ENCODE measurements around the gene RAVER1. TPM values are rescaled to one million over a fixed set of nuclear protein-coding genes. Genes with fewer than 3 reads are reported as not detected.

RAVER1 gene
- total RNA-seq, 2 donors from 2014 or later, result 51.0 to 63.7 TPM

- ATAC-seq (peak; percentile 54), DNase-seq (peak in 1 of 2 donors; percentile 77)
- intact Hi-C loops (cut with DNase I, micrococcal nuclease), result no loop called here
These were observed 38.0 kb downstream of the RAVER1 start for GRCh38 chr19:10295305-10295846.

- ATAC-seq (peak; percentile 37), DNase-seq (peak in 1 of 2 donors; percentile 50)
- intact Hi-C loops (cut with DNase I, micrococcal nuclease), result no loop called here
These were observed 39.0 kb downstream of the RAVER1 start for GRCh38 chr19:10294368-10294697.

GRCh38 chr19:10293637-10294367 is 39.5 kb downstream of the RAVER1 start:
- intact Hi-C loops (cut with DNase I, micrococcal nuclease), result no loop called here

GRCh38 chr19:10292789-10293636 is 40.3 kb downstream of the RAVER1 start:
- DNase-seq, result peak; percentile 33 to 45
- peak; percentile 12 for ATAC-seq
- intact Hi-C loops (cut with DNase I, micrococcal nuclease), result no loop called here

More at GRCh38 chr19:10293637-10294367, 39.5 kb downstream of the RAVER1 start:
- ATAC-seq, result no peak
- no peak for DNase-seq

- peak; percentile 80 for ATAC-seq
- intact Hi-C loops (cut with DNase I, micrococcal nuclease), result no loop called here
These were observed 41.0 kb downstream of the RAVER1 start for GRCh38 chr19:10292206-10292788.

GRCh38 chr19:10291554-10292205 is 41.6 kb downstream of the RAVER1 start:
- ATAC-seq, result peak; percentile 7
- DNase-seq, result peak in 1 of 2 donors; percentile 44
- intact Hi-C loops (cut with DNase I, micrococcal nuclease), result no loop called here

More at GRCh38 chr19:10292206-10292788, 41.0 kb downstream of the RAVER1 start:
- peak; percentile 90 to 94 for DNase-seq

- DNase-seq (peak; percentile 69 to 73), ATAC-seq (peak; percentile 32)
- intact Hi-C loops (cut with DNase I, micrococcal nuclease), result no loop called here
These were observed 42.3 kb downstream of the RAVER1 start for GRCh38 chr19:10290876-10291553.

- no peak for ATAC-seq
- intact Hi-C loops (cut with DNase I, micrococcal nuclease), result no loop called here
- no peak for DNase-seq
These were observed 42.9 kb downstream of the RAVER1 start for GRCh38 chr19:10290357-10290875.

GRCh38 chr19:10289836-10290356 is 43.4 kb downstream of the RAVER1 start, which contains the start of gene ICAM5:
ICAM5 (plus strand) TSS chr19:10289952; CDS start chr19:10290044, 92 bp downstream.
- ATAC-seq (no peak), DNase-seq (no peak)
- intact Hi-C loops (cut with DNase I, micrococcal nuclease), result loop anchor here in 1 of 2 donors (10.0 kb wide), 1 partner anchor 415 kb away; the partner anchor contains the start of gene QTRT1

GRCh38 chr19:10289167-10289835 is 44.0 kb downstream of the RAVER1 start:
- ATAC-seq (no peak), DNase-seq (peak; percentile 31 to 60)
- intact Hi-C loops (cut with DNase I, micrococcal nuclease), result loop anchor here in 1 of 2 donors (10.0 kb wide), 1 partner anchor 416 kb away; the partner anchor contains the start of gene QTRT1

GRCh38 chr19:10288662-10289166 is 44.6 kb downstream of the RAVER1 start:
- DNase-seq, result peak; percentile 64 to 65
- ATAC-seq, result peak; percentile 43
- intact Hi-C loops (cut with DNase I, micrococcal nuclease), result loop anchor here in 1 of 2 donors (10.0 kb wide), 1 partner anchor 416 kb away; the partner anchor contains the start of gene QTRT1

- intact Hi-C loops (cut with DNase I, micrococcal nuclease), result loop anchor here in 1 of 2 donors (10.0 kb wide), 1 partner anchor 418 kb away; the partner anchor contains the start of gene QTRT1
- DNase-seq, result peak; percentile 43 to 67
- peak; percentile 24 for ATAC-seq
These were observed 46.3 kb downstream of the RAVER1 start, which contains the start of gene ICAM4 for GRCh38 chr19:10286803-10287737. ICAM4 (plus strand) TSS chr19:10286955; CDS start chr19:10287013, 58 bp downstream.

GRCh38 chr19:10285393-10285792 is 47.9 kb downstream of the RAVER1 start:
- intact Hi-C loops (cut with DNase I, micrococcal nuclease), result loop anchor here in 1 of 2 donors (10.0 kb wide), 1 partner anchor 419 kb away; the partner anchor contains the start of gene QTRT1
- ATAC-seq (no peak), DNase-seq (no peak)

GRCh38 chr19:10284960-10285278 is 48.4 kb downstream of the RAVER1 start:
- ATAC-seq, result no peak
- intact Hi-C loops (cut with DNase I, micrococcal nuclease), result loop anchor here in 1 of 2 donors (10.0 kb wide), 1 partner anchor 420 kb away; the partner anchor contains the start of gene QTRT1
- DNase-seq, result no peak

Measured in left colon (tissue), 2 donors.